ENCODE measurements around the gene CAMK2G. TPM values are rescaled to one million over a fixed set of nuclear protein-coding genes. Genes with fewer than 3 reads are reported as not detected.

CAMK2G gene
- polyA plus RNA-seq, 3 donors = 1.7 to 60.7 (median 3.0) TPM

DNA sequence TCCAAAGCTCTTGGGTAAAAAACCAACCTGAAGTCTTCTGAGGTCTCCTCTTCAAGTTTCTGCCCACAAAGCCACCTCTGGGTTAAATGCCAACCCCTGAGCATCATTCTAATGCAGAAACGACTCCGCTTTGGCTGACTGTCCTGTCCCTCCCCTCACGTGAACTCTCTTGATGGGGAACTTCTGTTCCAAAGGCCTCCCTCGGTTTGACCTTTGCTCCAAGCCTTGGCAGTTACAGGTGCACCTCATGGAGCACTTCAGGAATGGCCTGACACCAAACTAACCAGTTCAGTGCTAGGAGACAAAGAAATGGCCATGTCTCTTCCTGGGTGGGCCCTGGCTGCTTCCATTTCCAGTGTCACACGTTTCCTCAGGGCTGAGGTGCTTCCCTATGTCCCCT is 20.0 kb downstream of the CAMK2G start:
- TF ChIP-seq, protein P1, sequence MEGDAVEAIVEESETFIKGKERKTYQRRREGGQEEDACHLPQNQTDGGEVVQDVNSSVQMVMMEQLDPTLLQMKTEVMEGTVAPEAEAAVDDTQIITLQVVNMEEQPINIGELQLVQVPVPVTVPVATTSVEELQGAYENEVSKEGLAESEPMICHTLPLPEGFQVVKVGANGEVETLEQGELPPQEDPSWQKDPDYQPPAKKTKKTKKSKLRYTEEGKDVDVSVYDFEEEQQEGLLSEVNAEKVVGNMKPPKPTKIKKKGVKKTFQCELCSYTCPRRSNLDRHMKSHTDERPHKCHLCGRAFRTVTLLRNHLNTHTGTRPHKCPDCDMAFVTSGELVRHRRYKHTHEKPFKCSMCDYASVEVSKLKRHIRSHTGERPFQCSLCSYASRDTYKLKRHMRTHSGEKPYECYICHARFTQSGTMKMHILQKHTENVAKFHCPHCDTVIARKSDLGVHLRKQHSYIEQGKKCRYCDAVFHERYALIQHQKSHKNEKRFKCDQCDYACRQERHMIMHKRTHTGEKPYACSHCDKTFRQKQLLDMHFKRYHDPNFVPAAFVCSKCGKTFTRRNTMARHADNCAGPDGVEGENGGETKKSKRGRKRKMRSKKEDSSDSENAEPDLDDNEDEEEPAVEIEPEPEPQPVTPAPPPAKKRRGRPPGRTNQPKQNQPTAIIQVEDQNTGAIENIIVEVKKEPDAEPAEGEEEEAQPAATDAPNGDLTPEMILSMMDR (IDR thresholded peaks at IDR 0.05) = no peak
- H3K4me3 ChIP-seq (replicated peaks in 1 of 3; ENCODE audit: low read depth in 2 of 3, low read length in 3 of 3) = no peak overlapping the region
- Mint-ChIP-seq H3K36me3 (peaks cover 74 to 94% of the 10 kb centered on the region in 2 donors), H3K4me1 (peaks cover 21% of the 10 kb centered on the region), H3K4me3 (no peak overlapping the region), H3K9me3 (peaks cover 0 to 2% (median 0%) of the 10 kb centered on the region in 7 donors), H3K27ac (peak overlapping the region in 3 of 7 donors; percentile 35 to 60 (median 46)), H3K27me3 (ENCODE audit: low read depth in 3 of 3) (no peaks in the 10 kb centered on the region)
- H3K9ac ChIP-seq (ENCODE audit: insufficient read depth, low read length, poor library complexity, severe bottlenecking) = no peak overlapping the region
- no peaks in the 10 kb centered on the region for H3K27me3 ChIP-seq (ENCODE audit: control insufficient read depth in 2 of 2, insufficient read depth in 2 of 2, low read length in 2 of 2)
- DNase-seq = no peak
- no peaks in the 10 kb centered on the region for H3K9me3 ChIP-seq (replicated peaks in 1 of 2; ENCODE audit: control insufficient read depth in 1 of 2, insufficient read depth in 1 of 2, low read length in 2 of 2)
- peaks cover 57 to 95% of the 10 kb centered on the region in 2 donors for H3K36me3 ChIP-seq (replicated peaks in 1 of 2; ENCODE audit: control insufficient read depth in 1 of 2, insufficient read depth in 2 of 2, low read length in 2 of 2)
- no peak overlapping the region for H3K4me2 ChIP-seq (replicated peaks; ENCODE audit: extremely low read depth, low read length, poor library complexity, severe bottlenecking)
- peaks cover 65% of the 10 kb centered on the region for H3K79me2 ChIP-seq (ENCODE audit: insufficient read depth, low read length)
- no peak overlapping the region for H2AFZ ChIP-seq (ENCODE audit: insufficient read depth, low read depth, low read length, poor library complexity, severe bottlenecking)
- H4K20me1 ChIP-seq (ENCODE audit: insufficient read depth, low read length) = peaks cover 87% of the 10 kb centered on the region
- intact Hi-C loops (cut with micrococcal nuclease) = no loop called here
- peaks cover 12 to 17% of the 10 kb centered on the region in 2 donors for H3K4me1 ChIP-seq (ENCODE audit: control insufficient read depth in 1 of 2, insufficient read depth in 2 of 2, low read length in 2 of 2)
- no peak overlapping the region for H3K27ac ChIP-seq (ENCODE audit: low read depth in 1 of 2, low read length in 2 of 2)
- 85% methylated on average over 5 of the region's 5 CpGs for WGBS (ENCODE audit: insufficient coverage)

- H3K4me3 ChIP-seq (replicated peaks in 1 of 3; ENCODE audit: low read depth in 2 of 3, low read length in 3 of 3) = no peak overlapping the region
- H3K36me3 ChIP-seq (replicated peaks in 1 of 2; ENCODE audit: control insufficient read depth in 1 of 2, insufficient read depth in 2 of 2, low read length in 2 of 2) = peaks cover 59 to 91% of the 10 kb centered on the region in 2 donors
- WGBS (ENCODE audit: insufficient coverage) = 97% methylated on average over 8 of the region's 10 CpGs
- Mint-ChIP-seq H3K4me3 (peak overlapping the region in 1 of 2 donors; percentile 56), H3K4me1 (peaks cover 19% of the 10 kb centered on the region), H3K27ac (peak overlapping the region in 2 of 7 donors; percentile 59 to 60), H3K9me3 (peaks cover 0 to 2% (median 0%) of the 10 kb centered on the region in 7 donors), H3K36me3 (peaks cover 73 to 91% of the 10 kb centered on the region in 2 donors), H3K27me3 (ENCODE audit: low read depth in 3 of 3) (no peaks in the 10 kb centered on the region)
- intact Hi-C loops (cut with micrococcal nuclease) = no loop called here
- no peaks in the 10 kb centered on the region for H3K9me3 ChIP-seq (replicated peaks in 1 of 2; ENCODE audit: control insufficient read depth in 1 of 2, insufficient read depth in 1 of 2, low read length in 2 of 2)
- peaks cover 13 to 18% of the 10 kb centered on the region in 2 donors for H3K4me1 ChIP-seq (ENCODE audit: control insufficient read depth in 1 of 2, insufficient read depth in 2 of 2, low read length in 2 of 2)
- H3K9ac ChIP-seq (ENCODE audit: insufficient read depth, low read length, poor library complexity, severe bottlenecking) = no peak overlapping the region
- TF ChIP-seq, protein P1 (IDR thresholded peaks at IDR 0.05) = no peak
- H3K79me2 ChIP-seq (ENCODE audit: insufficient read depth, low read length) = peaks cover 54% of the 10 kb centered on the region
- H3K4me2 ChIP-seq (replicated peaks; ENCODE audit: extremely low read depth, low read length, poor library complexity, severe bottlenecking) = no peak overlapping the region
- no peak overlapping the region for H3K27ac ChIP-seq (ENCODE audit: low read depth in 1 of 2, low read length in 2 of 2)
- H2AFZ ChIP-seq (ENCODE audit: insufficient read depth, low read depth, low read length, poor library complexity, severe bottlenecking) = no peak overlapping the region
- no peak for DNase-seq
- H3K27me3 ChIP-seq (ENCODE audit: control insufficient read depth in 2 of 2, insufficient read depth in 2 of 2, low read length in 2 of 2) = no peaks in the 10 kb centered on the region
- peaks cover 88% of the 10 kb centered on the region for H4K20me1 ChIP-seq (ENCODE audit: insufficient read depth, low read length)
Observed at GRCh38 chr10:73853196-73853595, 21.2 kb downstream of the CAMK2G start.
